Mesenteric fat pad (tissue), 1 donor: ENCODE data around the gene PDE4D. TPM values are rescaled to one million over a fixed set of nuclear protein-coding genes. Genes with fewer than 3 reads are reported as not detected.
"Not testable (repeated sequence)": the region's sequence is repeated elsewhere in the genome, so short reads cannot be mapped to it uniquely, and the experiment has no call there.

Experiments used
- DNase-seq: peaks from one replicate; pipeline ENCODE4 v3.0.0-alpha.2; 2020; ENCODE audit warnings: low spot score
- total RNA-seq: library from RNA; stranded (reverse); fragmentation: NEBNext Ultra II Directional; extraction: Animal tissue kit (Norgen Biotek cat#: 25700); gene quantifications from one replicate; pipeline ENCODE4 v1.2.1, GENCODE V29; 2021
- donor health status: DM: yes; HTN: yes; CAD: no.

Gene PDE4D
- total RNA-seq, 1 donor from 2014 or later = 28.8 TPM

- DNase-seq = no peak
Observed at GRCh38 chr5:59711310-59711709, 182.2 kb downstream of the PDE4D start.

- DNase-seq = no peak
Observed at GRCh38 chr5:59709846-59710245, 183.7 kb downstream of the PDE4D start.

DNA sequence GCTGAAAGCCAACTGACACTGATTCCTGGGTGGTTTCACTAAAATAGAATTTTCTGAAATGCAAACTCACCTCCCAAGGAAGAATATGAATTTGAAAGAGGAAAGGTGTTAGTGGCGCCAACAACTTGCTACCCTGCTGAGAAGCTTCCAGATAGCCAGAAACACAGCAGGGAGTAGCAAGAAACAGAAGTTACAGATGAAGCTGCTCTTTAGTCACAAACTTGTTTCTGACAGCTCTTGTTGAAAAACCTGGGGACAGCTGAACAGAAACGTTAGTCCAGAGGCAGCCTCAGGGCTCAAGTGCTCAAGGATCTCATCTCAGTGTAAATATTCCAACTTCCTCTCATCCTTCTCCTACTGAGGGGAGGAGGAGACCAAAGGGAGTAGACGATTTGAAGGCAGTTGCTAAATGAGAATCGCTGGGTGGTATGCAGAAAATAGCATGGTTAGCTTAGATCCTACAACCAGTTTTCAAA is 184.1 kb downstream of the PDE4D start:
- DNase-seq = no peak

DNA sequence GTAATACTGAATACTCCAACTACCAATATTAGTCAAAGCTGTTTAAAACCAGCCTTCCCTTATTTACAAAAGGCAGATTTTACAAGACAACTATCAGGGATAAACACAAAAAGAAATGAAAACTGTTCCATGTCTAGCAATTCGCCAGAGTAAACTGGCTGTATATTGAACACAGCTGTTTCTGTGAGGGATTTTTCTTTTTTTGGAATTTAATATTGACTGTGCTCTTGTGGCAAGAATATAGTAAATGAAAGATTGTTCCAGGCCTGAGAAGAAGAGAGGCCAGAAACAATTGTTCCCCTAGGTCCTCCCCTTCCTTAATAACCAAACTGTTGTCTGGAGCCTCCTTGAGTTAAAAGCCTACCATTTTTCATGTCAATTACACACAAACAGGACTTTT is 188.6 kb downstream of the PDE4D start:
- no peak for DNase-seq

- no peak for DNase-seq
Observed at GRCh38 chr5:59703789-59704188, 189.7 kb downstream of the PDE4D start.

DNA sequence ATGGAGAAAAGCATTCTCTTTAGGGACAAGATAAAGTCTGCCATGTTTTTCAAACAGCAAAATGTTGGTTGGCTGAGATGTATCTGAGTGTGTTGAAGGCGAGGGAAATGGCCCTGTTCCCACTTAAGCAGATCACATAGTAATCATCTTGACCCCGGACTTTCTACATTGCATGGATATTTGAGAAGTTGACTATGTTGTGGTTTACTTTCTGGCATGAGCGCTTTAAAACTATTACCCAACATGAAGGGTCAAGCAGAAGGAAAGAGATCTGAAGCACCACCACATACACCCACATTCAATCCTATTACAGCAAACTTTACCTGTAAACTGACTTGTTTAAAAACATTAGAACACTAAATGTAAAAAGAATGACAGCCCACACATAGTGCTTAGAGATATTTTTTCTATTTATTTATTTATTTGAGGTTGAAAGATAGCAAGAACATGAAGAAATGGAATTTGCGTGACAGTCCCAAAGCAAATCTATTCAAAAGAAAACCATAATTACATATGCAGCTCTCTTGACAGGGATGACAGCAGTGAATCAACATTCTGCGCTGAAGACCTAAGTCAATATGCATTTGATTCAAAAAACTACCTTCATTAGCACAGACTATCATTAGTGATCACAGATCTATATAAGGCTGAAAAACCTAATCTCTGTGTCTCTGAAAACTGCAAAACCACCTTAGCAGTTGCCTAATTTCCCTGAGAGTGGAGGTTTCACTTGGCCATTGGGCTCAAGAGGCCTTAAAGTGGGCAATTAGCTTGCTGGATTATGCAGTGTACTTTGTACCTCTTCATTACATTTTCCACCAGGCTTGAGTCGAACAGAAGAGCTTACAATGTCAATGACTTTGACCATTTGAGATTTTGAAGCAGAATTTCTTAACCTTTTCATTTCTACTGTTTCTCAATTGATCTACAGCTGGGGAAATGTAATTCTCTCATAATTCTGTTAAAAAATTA is 195.0 kb downstream of the PDE4D start:
- DNase-seq = no peak

GRCh38 chr5:59694411-59694810 is 199.1 kb downstream of the PDE4D start:
- no peak for DNase-seq

DNA sequence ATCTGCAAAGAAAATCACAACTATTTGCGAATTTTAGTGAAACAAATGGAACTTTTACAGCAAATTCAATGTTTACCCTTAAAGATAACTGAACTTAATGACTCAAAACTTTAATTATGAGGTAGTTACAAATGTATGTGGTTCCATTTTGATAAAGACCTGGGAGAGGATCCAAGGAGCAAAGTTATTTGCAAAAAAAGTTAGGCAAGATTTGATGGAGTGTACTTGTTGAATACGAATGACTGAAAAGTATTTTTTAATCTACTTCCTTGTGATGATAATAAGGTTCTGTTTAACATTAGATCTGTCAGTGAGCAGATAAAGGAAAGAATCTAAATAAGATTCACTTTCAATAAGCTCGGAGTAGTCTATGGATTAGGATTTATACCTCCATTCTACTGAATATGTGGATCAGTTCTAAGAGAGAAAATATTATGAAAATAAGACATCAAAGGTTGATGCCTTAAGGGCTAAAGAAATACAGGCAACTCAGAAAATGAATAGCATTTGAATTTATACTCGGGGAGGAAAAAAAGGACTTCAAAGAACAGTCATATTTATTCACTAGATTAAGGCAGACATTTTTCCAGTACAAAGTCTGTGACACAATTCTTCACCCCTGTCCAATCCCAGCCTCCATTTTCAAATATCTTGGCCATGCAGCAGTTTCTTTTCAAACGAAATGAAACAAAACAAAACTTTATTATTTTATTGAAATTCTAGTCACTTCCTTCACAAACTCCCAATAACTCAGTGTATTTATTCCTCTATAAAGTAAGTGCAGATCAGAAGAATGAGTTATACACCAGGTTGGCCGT is 199.8 kb downstream of the PDE4D start:
- no peak for DNase-seq

DNA sequence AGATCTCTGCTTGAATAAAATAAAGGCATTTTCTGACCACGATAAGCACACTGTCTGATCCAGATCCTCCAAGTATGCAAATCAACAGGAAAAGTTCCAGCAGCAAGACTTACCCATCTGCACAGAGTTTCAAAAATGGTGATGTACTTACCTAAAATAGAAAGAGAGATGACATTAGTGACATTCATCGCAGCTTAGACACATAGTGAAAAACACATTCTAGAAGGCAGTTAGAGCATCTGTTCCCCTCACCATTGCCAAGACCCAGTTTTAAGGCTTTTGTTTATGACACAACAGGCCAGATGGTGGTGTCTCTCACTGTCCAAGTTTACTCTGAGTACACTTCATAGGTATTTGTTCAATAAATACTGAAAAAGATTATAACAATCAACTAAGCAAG is 207.7 kb downstream of the PDE4D start:
- DNase-seq = no peak

GRCh38 chr5:59685191-59685530 is 208.4 kb downstream of the PDE4D start:
- DNase-seq = no peak

DNA sequence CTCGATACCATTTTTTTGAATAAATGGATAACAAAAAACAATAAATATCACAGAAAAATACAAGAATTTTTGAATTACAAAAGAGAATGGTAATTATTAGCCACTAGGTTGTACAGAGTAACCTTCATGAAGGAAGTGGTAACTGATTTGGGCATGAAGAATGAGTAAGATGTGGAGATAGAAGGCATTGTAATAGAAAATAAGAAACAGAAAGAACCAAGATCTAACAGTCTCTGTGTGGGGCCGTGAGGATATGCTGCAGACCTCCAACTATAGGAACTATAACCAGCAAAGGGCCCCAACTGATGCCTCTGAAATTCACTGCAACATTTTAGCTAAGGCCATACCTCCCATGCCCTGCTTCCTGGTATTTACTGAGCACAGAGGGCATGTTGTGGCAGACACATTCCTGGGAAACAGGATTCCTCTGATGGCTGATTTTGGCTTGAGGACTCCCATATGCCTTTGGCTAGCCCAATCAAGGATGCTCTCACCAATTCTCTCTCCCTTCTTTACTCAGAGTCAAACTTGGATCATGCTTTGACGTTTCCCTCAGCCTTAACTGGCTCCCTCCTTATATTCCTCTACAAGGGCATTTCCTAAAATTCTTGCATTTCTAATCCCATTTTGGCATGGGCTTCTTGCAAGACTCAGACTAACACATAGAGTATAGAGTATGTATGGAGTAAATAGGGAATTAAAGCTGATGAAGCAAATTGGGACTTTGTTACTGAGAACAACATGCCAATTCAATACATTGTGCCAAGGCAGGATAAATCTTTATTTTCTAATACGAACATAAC is 208.9 kb downstream of the PDE4D start:
- DNase-seq = no peak

DNA sequence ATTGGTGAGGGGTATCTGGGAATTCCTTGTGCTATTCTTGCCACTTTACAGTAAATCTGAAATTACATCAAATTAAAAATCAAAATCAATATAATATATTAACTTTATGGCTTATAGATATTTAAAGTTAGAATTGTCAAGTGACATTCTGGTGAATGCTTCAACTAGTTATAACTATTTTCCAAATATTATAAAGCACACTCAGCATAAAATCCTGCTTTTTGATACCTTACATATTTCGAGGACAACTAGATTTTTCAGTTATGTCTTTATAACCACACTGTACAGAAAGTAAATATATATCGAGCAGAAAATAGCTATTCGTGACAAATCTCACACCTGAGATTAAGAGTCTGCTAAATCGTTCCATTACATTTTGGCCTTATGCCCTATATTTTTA is 210.2 kb downstream of the PDE4D start:
- no peak for DNase-seq

GRCh38 chr5:59682542-59682941 is 211.0 kb downstream of the PDE4D start:
- DNase-seq = no peak

DNA sequence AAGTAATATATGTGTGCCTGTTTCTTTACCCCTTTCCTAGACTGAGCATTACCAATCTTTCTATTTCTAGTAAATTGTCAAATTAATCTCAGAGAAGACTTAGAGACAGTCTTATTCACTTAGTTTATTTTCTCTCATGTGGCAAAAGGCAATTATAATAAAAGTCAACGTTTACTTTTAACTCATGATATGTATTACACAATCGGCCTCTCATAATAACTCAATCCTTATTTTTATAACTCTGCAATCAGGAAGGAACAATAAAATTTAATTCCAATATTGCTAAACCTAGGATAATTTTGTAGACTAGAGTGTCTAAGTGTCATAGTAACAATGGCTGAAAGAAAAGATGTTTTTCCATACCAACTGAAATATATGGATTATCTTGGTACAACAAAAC is 214.6 kb downstream of the PDE4D start:
- no peak for DNase-seq

DNA sequence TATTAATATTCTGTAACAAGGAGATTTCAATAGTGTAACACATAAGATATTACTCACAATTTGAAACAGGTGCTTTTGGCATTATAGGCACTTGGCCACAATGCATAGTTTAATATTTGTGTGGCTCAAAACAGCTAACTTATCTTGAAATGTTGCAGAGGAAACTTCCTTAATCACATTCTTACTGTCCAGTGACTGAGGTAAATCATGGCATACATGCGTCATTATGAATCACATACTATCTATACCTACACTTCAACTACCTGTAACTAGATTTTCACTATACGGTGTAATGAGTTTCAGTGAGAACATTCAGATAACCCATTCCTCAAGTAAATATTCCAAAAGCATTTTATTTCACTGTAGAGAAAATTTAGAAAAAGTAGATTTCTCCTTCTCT is 218.8 kb downstream of the PDE4D start:
- no peak for DNase-seq

DNA sequence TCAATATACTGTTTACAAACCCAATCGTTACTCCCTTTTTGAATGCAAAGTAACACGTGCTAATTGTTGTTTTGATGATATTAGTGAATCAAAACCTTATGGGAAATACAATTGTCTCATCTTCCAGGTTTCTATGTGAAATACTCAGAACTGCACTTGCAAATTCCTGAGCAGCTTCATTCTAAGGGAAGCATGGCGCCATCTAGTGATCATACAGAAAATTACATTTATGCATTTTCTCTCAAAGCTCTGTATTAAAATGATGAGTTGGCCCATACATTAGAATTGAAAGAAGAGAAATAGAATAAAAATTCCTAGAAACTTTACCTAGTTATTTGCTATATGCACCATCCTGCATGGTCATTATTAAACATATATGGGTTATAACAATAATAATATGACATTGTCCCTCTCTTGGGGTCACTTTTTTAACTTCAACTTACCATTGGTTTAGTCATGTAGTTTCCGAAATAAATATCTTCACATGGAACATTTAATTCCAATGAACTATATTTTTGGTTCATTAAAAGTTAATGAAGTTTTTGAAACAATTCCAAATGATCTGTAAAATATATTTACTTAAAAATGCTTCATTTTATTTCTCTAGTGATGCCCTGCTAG is 220.0 kb downstream of the PDE4D start:
- no peak for DNase-seq

GRCh38 chr5:59666440-59667068 is 227.0 kb downstream of the PDE4D start:
- DNase-seq = no peak

GRCh38 chr5:59665832-59666203 is 227.7 kb downstream of the PDE4D start:
- DNase-seq = not testable (repeated sequence)

GRCh38 chr5:59665086-59665831 is 228.3 kb downstream of the PDE4D start:
- DNase-seq = no peak
